22Rv1 (cell line): ENCODE measurements around the gene COP1.

ENCODE experiments used
- CTCF ChIP-seq: fragments of 450-650 bp; IDR thresholded peaks from 2 replicates; pipeline ENCODE4 v1.5.1; 2017; ENCODE audit warnings: mild to moderate bottlenecking
- ZFX ChIP-seq: fragments of 450-650 bp; IDR thresholded peaks from 2 replicates; pipeline ENCODE4 v1.6.1; 2017; ENCODE audit warnings: antibody characterized with exemption, borderline replicate concordance

DNA sequence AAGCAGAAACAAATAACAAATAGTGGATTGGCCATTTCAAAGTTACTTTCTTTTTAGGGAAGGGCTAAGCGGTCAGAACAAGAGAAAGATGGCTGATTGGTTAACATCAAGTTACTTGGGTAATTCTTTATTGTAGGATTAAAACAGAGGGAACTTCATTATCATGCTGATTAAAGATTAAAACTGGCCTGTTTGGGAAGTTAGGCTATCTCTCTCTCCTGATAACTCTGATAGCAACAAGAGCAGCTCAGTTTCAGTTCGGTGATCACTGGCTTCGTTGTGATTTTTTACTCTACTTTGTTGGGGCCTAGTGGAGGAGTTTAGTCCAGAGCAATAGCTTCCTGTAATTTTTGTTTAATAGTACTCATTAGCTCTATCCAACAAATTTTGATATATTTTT, 20.5 kb upstream of the COP1 start:
- no peak for TF ChIP-seq CTCF
- no peak for TF ChIP-seq ZFX
